AG20443 (cell line): ENCODE results near the gene OR4A47.
"Not testable (repeated sequence)": the region's sequence is repeated elsewhere in the genome, so short reads cannot be mapped to it uniquely, and the experiment has no call there.

Source experiments
- DNase-seq: peaks from one replicate; pipeline ENCODE4 v3.0.0; 2012; ENCODE audit warnings: low spot score, mixed read lengths

The OR4A47 gene, protein sequence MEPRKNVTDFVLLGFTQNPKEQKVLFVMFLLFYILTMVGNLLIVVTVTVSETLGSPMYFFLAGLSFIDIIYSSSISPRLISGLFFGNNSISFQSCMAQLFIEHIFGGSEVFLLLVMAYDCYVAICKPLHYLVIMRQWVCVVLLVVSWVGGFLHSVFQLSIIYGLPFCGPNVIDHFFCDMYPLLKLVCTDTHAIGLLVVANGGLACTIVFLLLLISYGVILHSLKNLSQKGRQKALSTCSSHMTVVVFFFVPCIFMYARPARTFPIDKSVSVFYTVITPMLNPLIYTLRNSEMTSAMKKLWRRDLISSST

DNA sequence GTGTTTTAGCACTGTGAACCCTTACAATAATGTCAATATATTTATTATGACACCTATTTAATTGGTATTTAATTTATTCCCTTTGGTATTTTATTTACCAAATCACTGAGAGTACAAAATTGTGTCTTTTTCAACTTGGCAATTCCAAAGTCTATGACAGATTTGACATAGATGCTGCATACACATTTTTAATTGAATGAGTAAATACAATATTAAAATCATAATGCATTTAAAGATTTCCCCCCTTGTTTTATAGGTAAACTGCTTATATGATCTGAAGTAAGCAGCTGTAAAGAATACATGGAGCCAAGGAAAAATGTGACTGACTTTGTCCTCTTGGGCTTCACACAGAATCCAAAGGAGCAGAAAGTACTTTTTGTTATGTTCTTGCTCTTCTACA, at the start of gene OR4A47:
OR4A47 (plus strand) TSS at position 301 of the 400 bp plus-strand sequence; CDS start at position 301, 0 bp downstream.
- not testable (repeated sequence) for DNase-seq

DNA sequence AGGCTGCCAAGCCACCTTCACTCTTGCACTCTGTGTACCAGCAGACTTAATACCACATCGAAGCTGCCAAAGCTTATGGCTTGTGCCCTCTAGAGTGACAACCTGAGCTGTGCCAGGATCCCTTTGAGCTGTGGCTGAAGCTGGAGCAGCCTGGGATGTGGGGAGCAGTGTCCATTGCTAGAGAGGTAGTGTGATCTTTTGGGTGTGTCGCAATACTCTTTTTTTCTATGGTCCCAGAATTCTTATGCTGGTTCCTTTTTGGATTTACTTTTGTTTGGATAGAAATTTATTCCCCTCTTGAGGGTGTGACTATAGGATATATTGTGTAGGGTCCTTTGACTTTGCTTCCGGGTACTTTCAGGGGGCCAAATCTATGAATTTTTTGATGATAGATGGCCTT, 32.7 kb upstream of the OR4A47 start:
- not testable (repeated sequence) for DNase-seq

DNA sequence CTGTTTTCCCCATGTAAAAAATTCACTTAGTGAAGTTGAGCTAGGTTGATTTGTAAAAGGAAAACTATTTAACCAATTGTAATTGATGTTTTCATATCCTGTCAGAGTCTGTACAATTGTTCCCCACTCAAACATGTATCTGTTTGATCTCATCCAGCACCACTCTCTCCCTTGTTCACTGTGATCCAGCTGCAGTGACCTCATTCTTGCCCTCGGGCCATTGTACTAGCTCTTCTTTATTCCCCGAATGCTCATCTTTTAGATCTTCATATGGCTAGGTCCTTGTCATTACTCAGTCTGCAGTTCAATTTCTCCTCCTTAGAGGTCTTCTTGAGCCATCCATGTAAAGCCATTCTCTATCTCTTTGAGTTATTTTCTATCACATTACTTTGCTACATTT, 14.6 kb upstream of the OR4A47 start:
- DNase-seq = not testable (repeated sequence)

DNA sequence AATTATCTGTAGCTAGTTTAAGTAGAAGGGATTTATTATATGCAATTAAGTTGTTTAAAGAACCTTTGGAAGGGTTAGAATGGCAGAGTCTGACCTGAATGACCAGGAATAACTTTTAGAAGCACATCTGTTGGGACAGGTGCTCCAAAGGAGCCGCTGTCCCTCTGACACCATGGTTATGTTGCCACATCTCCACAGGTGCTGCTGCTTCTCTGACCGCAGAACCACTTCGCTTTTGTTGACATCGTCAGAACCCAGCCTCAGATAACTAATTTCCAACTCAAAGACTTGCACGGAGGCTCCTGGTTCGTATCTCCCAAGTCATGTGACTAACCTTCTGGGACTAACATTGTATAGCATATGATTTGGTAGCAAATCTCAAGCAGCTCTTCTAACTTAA, 13.9 kb upstream of the OR4A47 start:
- not testable (repeated sequence) for DNase-seq

DNA sequence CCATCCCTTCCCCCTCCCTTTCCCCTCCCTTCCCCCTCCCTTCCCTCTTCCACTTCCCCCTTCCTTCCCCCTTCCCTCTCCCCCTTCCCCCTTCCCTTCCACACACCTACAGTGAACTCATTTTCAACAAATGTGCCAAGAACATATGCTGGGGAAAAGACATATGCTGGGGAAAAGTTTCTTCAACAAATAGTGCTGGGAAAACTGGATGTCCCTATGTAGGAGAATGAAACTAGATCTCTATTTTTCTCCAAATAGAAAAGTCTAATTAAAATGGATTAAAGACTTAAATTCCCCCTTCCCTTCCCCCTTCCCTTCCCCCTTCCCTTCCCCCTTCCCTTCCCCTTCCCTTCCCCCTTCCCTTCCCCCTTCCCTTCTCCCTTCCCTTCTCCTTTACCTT, 17.6 kb downstream of the OR4A47 start:
- DNase-seq = not testable (repeated sequence)

DNA sequence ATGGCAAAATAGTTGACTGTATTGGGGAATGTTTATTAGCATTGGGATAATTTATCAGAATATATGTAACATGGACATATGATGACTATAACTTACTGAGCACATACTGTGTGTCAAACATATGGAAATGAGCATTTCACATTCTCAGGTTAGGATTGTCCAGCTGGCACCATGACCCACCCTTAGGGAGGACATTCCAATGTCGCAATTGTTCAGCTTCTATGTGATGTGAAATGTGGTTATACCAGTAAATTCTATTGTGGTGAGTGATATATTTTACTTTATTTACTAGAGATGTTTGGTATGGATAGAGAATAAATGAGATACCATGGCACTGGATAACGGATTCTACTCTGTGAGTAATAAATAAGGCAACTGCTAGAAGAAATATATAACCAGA, 50.4 kb downstream of the OR4A47 start:
- no peak for DNase-seq
